Measurements from ENCODE around the gene GBP7. TPM values are rescaled to one million over a fixed set of nuclear protein-coding genes. Genes with fewer than 3 reads are reported as not detected.

The GBP7 gene
- total RNA-seq, 1 donor from 2014 or later: not detected

- TF ChIP-seq EZH2phosphoT487 (IDR thresholded peaks at IDR 0.05) (no peak), EZH2 (IDR thresholded peaks at IDR 0.05) (no peak)
- TF ChIP-seq, protein P1, sequence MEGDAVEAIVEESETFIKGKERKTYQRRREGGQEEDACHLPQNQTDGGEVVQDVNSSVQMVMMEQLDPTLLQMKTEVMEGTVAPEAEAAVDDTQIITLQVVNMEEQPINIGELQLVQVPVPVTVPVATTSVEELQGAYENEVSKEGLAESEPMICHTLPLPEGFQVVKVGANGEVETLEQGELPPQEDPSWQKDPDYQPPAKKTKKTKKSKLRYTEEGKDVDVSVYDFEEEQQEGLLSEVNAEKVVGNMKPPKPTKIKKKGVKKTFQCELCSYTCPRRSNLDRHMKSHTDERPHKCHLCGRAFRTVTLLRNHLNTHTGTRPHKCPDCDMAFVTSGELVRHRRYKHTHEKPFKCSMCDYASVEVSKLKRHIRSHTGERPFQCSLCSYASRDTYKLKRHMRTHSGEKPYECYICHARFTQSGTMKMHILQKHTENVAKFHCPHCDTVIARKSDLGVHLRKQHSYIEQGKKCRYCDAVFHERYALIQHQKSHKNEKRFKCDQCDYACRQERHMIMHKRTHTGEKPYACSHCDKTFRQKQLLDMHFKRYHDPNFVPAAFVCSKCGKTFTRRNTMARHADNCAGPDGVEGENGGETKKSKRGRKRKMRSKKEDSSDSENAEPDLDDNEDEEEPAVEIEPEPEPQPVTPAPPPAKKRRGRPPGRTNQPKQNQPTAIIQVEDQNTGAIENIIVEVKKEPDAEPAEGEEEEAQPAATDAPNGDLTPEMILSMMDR (IDR thresholded peaks at IDR 0.05): no peak
These were observed 3.2 kb downstream of the GBP7 start for GRCh38 chr1:89172468-89173143.

GRCh38 chr1:89171067-89171438, 4.8 kb downstream of the GBP7 start:
- Mint-ChIP-seq H3K27ac (no peak overlapping the region), H3K9me3 (no peaks in the 10 kb centered on the region), H3K36me3 (no peaks in the 10 kb centered on the region), H3K4me3 (no peak overlapping the region), H3K27me3 (ENCODE audit: insufficient read depth, low read depth) (no peaks in the 10 kb centered on the region), H3K4me1 (no peaks in the 10 kb centered on the region)
- Histone ChIP-seq H3K36me3 (no peaks in the 10 kb centered on the region), H3K4me2 (no peak overlapping the region), H3F3A (ENCODE audit: low read depth) (no peaks in the 10 kb centered on the region), H3K4me1 (no peaks in the 10 kb centered on the region), H3K27me3 (no peaks in the 10 kb centered on the region), H3K27ac (no peak overlapping the region), H3K9me3 (ENCODE audit: low read depth) (no peaks in the 10 kb centered on the region), H2AFZ (replicated peaks) (no peak overlapping the region), H3K9ac (no peak overlapping the region), H3K79me2 (ENCODE audit: low read depth) (no peaks in the 10 kb centered on the region), H3K4me3 (no peak overlapping the region), H4K20me1 (ENCODE audit: low read depth) (no peaks in the 10 kb centered on the region)
- DNase-seq (ENCODE audit: low spot score): no peak
- TF ChIP-seq EZH2 (IDR thresholded peaks at IDR 0.05) (no peak), EZH2phosphoT487 (IDR thresholded peaks at IDR 0.05) (no peak)
- TF ChIP-seq, protein P1 (IDR thresholded peaks at IDR 0.05): no peak

More at GRCh38 chr1:89172468-89173143, 3.2 kb downstream of the GBP7 start:
- Histone ChIP-seq H3K9ac (no peak overlapping the region), H3K79me2 (ENCODE audit: low read depth) (no peaks in the 10 kb centered on the region), H3K36me3 (no peaks in the 10 kb centered on the region), H2AFZ (replicated peaks) (no peak overlapping the region), H3K27me3 (no peaks in the 10 kb centered on the region), H3K9me3 (ENCODE audit: low read depth) (no peaks in the 10 kb centered on the region), H3F3A (ENCODE audit: low read depth) (no peaks in the 10 kb centered on the region), H3K4me2 (no peak overlapping the region), H3K27ac (no peak overlapping the region), H4K20me1 (ENCODE audit: low read depth) (no peaks in the 10 kb centered on the region), H3K4me3 (no peak overlapping the region), H3K4me1 (no peaks in the 10 kb centered on the region)
- H3K27me3 Mint-ChIP-seq (ENCODE audit: insufficient read depth, low read depth): no peaks in the 10 kb centered on the region
- H3K36me3 Mint-ChIP-seq: no peaks in the 10 kb centered on the region
- H3K4me3 Mint-ChIP-seq: no peak overlapping the region
- DNase-seq (ENCODE audit: low spot score): no peak
- H3K4me1 Mint-ChIP-seq: no peaks in the 10 kb centered on the region
- no peak overlapping the region for H3K27ac Mint-ChIP-seq
- no peaks in the 10 kb centered on the region for H3K9me3 Mint-ChIP-seq

GRCh38 chr1:89170170-89171066, 5.4 kb downstream of the GBP7 start:
- Mint-ChIP-seq H3K27me3 (ENCODE audit: insufficient read depth, low read depth) (no peaks in the 10 kb centered on the region), H3K4me3 (no peak overlapping the region), H3K27ac (no peak overlapping the region), H3K4me1 (no peaks in the 10 kb centered on the region), H3K36me3 (no peaks in the 10 kb centered on the region), H3K9me3 (no peaks in the 10 kb centered on the region)
- H3K9me3 ChIP-seq (ENCODE audit: low read depth): no peaks in the 10 kb centered on the region
- H3K27me3 ChIP-seq: no peaks in the 10 kb centered on the region
- H3K27ac ChIP-seq: no peak overlapping the region
- DNase-seq (ENCODE audit: low spot score): no peak
- no peaks in the 10 kb centered on the region for H3K4me1 ChIP-seq
- no peak overlapping the region for H2AFZ ChIP-seq (replicated peaks)
- H3K36me3 ChIP-seq: no peaks in the 10 kb centered on the region
- H3K4me3 ChIP-seq: no peak overlapping the region
- no peaks in the 10 kb centered on the region for H3K79me2 ChIP-seq (ENCODE audit: low read depth)
- no peak overlapping the region for H3K9ac ChIP-seq
- no peaks in the 10 kb centered on the region for H3F3A ChIP-seq (ENCODE audit: low read depth)
- H3K4me2 ChIP-seq: no peak overlapping the region
- TF ChIP-seq, protein P1 (IDR thresholded peaks at IDR 0.05): no peak
- no peak for TF ChIP-seq EZH2phosphoT487 (IDR thresholded peaks at IDR 0.05)
- no peak for TF ChIP-seq EZH2 (IDR thresholded peaks at IDR 0.05)
- no peaks in the 10 kb centered on the region for H4K20me1 ChIP-seq (ENCODE audit: low read depth)
